ENCODE measurements around the gene VWDE. TPM values are rescaled to one million over a fixed set of nuclear protein-coding genes. Genes with fewer than 3 reads are reported as not detected.

The VWDE gene
- total RNA-seq, 1 experiment from 2014 or later, result 3.1 TPM

DNA sequence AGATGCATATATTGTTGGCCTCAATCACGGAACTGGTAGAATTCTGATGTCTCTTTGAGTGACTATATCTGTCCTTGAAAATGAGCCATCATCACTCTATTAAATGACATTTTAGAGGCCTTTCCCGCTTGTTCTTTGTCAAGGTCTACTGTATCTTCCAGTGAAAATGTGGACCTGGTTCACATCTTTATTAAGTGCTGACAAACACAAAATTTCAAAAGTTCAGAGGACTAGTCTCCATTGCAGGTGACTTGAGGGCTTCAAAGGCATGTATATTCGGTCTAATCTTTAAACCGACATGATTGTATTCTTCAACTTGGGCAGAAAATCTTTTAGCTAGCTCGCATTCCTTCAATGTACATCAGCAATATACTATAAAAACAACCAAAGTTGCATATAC, 36.6 kb upstream of the VWDE start:
- H3K4me1 Mint-ChIP-seq (ENCODE audit: insufficient read depth, unreplicated experiment), result peaks cover 9% of the 10 kb centered on the region
- no TSS peak for BruUV-seq (replicated peaks)
- ChIA-PET CTCF (interaction anchor here (1.1 to 2.9 kb wide), 4 partner anchors 26 to 55 kb away, joined by 3 to 9 read pairs (median 6); no protein-coding TSS in a partner anchor), POLR2A (no interaction called here)
- H3K9me3 Mint-ChIP-seq (ENCODE audit: unreplicated experiment), result no peaks in the 10 kb centered on the region
- TF ChIP-seq, protein P1, sequence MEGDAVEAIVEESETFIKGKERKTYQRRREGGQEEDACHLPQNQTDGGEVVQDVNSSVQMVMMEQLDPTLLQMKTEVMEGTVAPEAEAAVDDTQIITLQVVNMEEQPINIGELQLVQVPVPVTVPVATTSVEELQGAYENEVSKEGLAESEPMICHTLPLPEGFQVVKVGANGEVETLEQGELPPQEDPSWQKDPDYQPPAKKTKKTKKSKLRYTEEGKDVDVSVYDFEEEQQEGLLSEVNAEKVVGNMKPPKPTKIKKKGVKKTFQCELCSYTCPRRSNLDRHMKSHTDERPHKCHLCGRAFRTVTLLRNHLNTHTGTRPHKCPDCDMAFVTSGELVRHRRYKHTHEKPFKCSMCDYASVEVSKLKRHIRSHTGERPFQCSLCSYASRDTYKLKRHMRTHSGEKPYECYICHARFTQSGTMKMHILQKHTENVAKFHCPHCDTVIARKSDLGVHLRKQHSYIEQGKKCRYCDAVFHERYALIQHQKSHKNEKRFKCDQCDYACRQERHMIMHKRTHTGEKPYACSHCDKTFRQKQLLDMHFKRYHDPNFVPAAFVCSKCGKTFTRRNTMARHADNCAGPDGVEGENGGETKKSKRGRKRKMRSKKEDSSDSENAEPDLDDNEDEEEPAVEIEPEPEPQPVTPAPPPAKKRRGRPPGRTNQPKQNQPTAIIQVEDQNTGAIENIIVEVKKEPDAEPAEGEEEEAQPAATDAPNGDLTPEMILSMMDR (IDR thresholded peaks at IDR 0.05; ENCODE audit: unreplicated experiment), result no peak
- H3K36me3 Mint-ChIP-seq (ENCODE audit: insufficient read depth, unreplicated experiment), result no peaks in the 10 kb centered on the region
- no peak overlapping the region for H3K27ac Mint-ChIP-seq (ENCODE audit: low read depth, unreplicated experiment)
- H3K4me3 Mint-ChIP-seq (ENCODE audit: unreplicated experiment), result no peak overlapping the region
- intact Hi-C loops (cut with micrococcal nuclease), result no loop called here
- H3K27me3 Mint-ChIP-seq (ENCODE audit: insufficient read depth, unreplicated experiment), result peaks cover 10% of the 10 kb centered on the region
- DNase-seq (ENCODE audit: unreplicated experiment), result no peak

DNA sequence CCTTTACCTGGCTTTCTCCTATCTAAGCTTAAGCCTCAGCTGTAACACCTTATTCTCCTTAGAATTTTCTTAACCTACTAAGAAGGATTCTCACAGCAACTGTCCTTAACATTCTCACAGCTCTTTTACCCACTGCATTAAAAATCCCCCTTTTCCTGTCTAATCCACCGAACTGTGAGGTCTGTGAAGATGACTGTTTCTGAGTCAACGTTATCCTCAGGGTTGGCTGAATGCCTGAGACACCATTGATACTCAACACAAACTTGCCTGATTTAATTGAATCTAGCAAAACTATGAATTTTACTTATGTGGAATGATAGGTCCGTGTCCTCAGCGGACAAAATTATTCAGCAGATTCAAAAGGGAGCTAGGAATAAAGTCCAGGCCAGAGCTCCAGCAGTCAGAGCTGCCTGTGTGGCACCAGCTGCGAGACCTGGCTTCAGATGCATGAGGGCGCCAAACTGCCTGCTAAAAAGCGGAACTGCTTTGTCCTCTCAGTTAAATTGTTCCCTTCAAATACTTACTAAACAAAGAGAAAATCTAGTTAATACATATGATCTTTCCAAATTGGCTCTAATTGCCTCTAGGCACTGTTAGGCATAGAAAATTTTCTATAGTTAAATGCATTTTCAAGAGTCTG, 33.4 kb upstream of the VWDE start:
- DNase-seq (ENCODE audit: unreplicated experiment), result peak; percentile 26
- intact Hi-C loops (cut with micrococcal nuclease), result loop anchor here (10.0 kb wide), 1 partner anchor 52 kb away; no protein-coding TSS in a partner anchor
- no peak overlapping the region for H3K27ac Mint-ChIP-seq (ENCODE audit: low read depth, unreplicated experiment)
- H3K4me3 Mint-ChIP-seq (ENCODE audit: unreplicated experiment), result no peak overlapping the region
- CTCF ChIA-PET, result interaction anchor here (0.6 to 5.1 kb wide), 7 partner anchors 21 to 384 kb away, joined by 3 to 44 read pairs (median 4); partner anchors contain the start of gene VWDE
- H3K36me3 Mint-ChIP-seq (ENCODE audit: insufficient read depth, unreplicated experiment), result no peaks in the 10 kb centered on the region
- no TSS peak for BruUV-seq (replicated peaks)
- H3K9me3 Mint-ChIP-seq (ENCODE audit: unreplicated experiment), result no peaks in the 10 kb centered on the region
- TF ChIP-seq, protein P1 (IDR thresholded peaks at IDR 0.05; ENCODE audit: unreplicated experiment), result no peak
- H3K27me3 Mint-ChIP-seq (ENCODE audit: insufficient read depth, unreplicated experiment), result peaks cover 10% of the 10 kb centered on the region
- peaks cover 9% of the 10 kb centered on the region for H3K4me1 Mint-ChIP-seq (ENCODE audit: insufficient read depth, unreplicated experiment)
- POLR2A ChIA-PET, result interaction anchor here (1.3 kb wide), 1 partner anchor 15 kb away, joined by 5 read pairs; no protein-coding TSS in a partner anchor

DNA sequence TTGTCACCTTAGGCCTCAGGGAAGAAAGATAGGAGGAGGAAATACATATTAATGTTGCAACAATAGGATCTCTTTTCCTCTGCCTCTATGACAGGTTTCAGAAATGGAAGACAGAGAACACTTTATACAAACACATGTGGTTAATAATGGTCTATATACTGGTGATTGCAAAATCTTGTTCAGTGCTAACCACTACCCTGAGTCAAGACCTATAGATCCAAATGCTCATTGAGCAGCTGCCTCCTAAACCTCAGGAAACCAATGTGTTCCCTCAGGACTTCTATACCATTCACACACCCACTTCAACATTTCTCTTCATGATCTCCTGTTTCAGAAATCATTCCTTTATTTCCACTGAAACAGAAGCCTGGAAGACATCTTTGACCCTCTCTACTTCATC, 32.5 kb upstream of the VWDE start:
- POLR2A ChIA-PET, result interaction anchor here (1.3 kb wide), 1 partner anchor 14 kb away, joined by 5 read pairs; no protein-coding TSS in a partner anchor
- no peak overlapping the region for H3K27ac Mint-ChIP-seq (ENCODE audit: low read depth, unreplicated experiment)
- CTCF ChIA-PET, result interaction anchor here (0.5 to 5.1 kb wide), 7 partner anchors 22 to 59 kb away, joined by 3 to 44 read pairs (median 5); partner anchors contain the start of gene VWDE
- H3K4me3 Mint-ChIP-seq (ENCODE audit: unreplicated experiment), result no peak overlapping the region
- intact Hi-C loops (cut with micrococcal nuclease), result loop anchor here (10.0 kb wide), 1 partner anchor 51 kb away; no protein-coding TSS in a partner anchor
- DNase-seq (ENCODE audit: unreplicated experiment), result no peak
- no peaks in the 10 kb centered on the region for H3K36me3 Mint-ChIP-seq (ENCODE audit: insufficient read depth, unreplicated experiment)
- H3K9me3 Mint-ChIP-seq (ENCODE audit: unreplicated experiment), result no peaks in the 10 kb centered on the region
- peaks cover 9% of the 10 kb centered on the region for H3K4me1 Mint-ChIP-seq (ENCODE audit: insufficient read depth, unreplicated experiment)
- TF ChIP-seq, protein P1 (IDR thresholded peaks at IDR 0.05; ENCODE audit: unreplicated experiment), result no peak
- H3K27me3 Mint-ChIP-seq (ENCODE audit: insufficient read depth, unreplicated experiment), result peaks cover 10% of the 10 kb centered on the region
- no TSS peak for BruUV-seq (replicated peaks)

DNA sequence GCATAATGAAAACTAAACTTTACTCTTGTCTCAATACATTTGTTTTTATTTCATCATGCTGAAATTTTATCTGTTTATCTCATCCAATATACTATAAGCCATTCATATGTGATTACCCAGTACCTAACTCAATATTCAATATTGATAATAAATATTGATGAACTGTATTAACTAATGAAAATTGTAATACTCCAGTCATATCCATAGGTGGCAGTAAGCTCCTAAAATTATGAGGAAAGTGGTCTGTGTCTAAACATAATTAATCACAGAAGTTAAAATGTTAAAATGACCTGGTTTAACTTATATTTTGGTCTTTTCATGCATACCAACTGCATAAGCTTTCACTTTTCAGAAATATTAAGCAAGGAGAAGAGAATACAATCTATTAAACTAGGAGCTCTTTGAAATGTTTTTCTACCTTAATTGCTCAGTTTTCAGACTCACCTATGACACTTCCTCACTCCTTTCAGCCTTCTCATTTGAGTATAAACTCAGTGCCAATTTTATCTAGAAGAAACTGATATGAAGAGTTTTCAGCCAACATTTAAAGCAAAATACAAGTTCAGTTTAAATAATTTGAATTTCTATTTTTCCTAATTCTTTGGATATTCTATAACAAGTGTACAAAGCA, 30.5 kb upstream of the VWDE start:
- ChIA-PET POLR2A (interaction anchor here (1.0 to 1.4 kb wide), 2 partner anchors 10 to 31 kb away, joined by 3 to 5 read pairs; partner anchors contain the start of gene VWDE), CTCF (interaction anchor here (0.6 to 2.0 kb wide), 16 partner anchors 10 to 61 kb away, joined by 3 to 20 read pairs (median 5); partner anchors contain the start of gene VWDE)
- intact Hi-C loops (cut with micrococcal nuclease), result loop anchor here (2.0 to 10.0 kb wide), 2 partner anchors 49 to 57 kb away; no protein-coding TSS in a partner anchor
- Mint-ChIP-seq H3K4me3 (ENCODE audit: unreplicated experiment) (no peak overlapping the region), H3K4me1 (ENCODE audit: insufficient read depth, unreplicated experiment) (peaks cover 9% of the 10 kb centered on the region), H3K36me3 (ENCODE audit: insufficient read depth, unreplicated experiment) (no peaks in the 10 kb centered on the region), H3K27ac (ENCODE audit: low read depth, unreplicated experiment) (no peak overlapping the region), H3K9me3 (ENCODE audit: unreplicated experiment) (no peaks in the 10 kb centered on the region), H3K27me3 (ENCODE audit: insufficient read depth, unreplicated experiment) (no peaks in the 10 kb centered on the region)
- TF ChIP-seq, protein P1 (IDR thresholded peaks at IDR 0.05; ENCODE audit: unreplicated experiment), result peak; percentile 40
- DNase-seq (ENCODE audit: unreplicated experiment), result no peak
- BruUV-seq (replicated peaks), result no TSS peak

Data from MCF 10A (cell line).